HepG2 (cell line): ENCODE data around the gene CCDC80. TPM values are rescaled to one million over a fixed set of nuclear protein-coding genes. Genes with fewer than 3 reads are reported as not detected.
"Not testable (repeated sequence)": the region's sequence is repeated elsewhere in the genome, so short reads cannot be mapped to it uniquely, and the experiment has no call there.

Experiments
- ATAC-seq: fragments of 200-7000 bp; cut with Tn5 transposase; 3 replicates; pipeline ENCODE4 v1.9.1; 2020; ENCODE audit warnings: mild to moderate bottlenecking, moderate library complexity
- BruUV-seq: library from RNA; stranded (reverse); fragments of 400-500 nt; replicated peaks from 2 replicates; lab custom pipeline; 2021; lab: Mats Ljungman, UMichigan
- CTCF ChIA-PET: fragments of 300-600 bp; formaldehyde crosslinking; extraction: SDS; loops from one replicate; lab custom pipeline; 2021; ENCODE audit warnings: low total read pairs, inconsistent platforms, low intra/inter-chr PET ratio; lab: Yijun Ruan, JAX
- POLR2A ChIA-PET: fragments of 350-600 bp; sonication (Branson Sonifier 250); formaldehyde crosslinking; loops from one replicate; lab custom pipeline; 2020; ENCODE audit warnings: antibody characterized with exemption, inconsistent platforms; lab: Yijun Ruan, JAX
- DNase-seq: peaks from one replicate; pipeline ENCODE4 v3.0.0-alpha.2; 2015; ENCODE audit warnings: low spot score
- FAIRE-seq: peaks from 3 replicates; lab custom pipeline; 2011; peaks lifted over from hg19 to GRCh38; lab: Jason Lieb, UNC
- H2AFZ ChIP-seq: one replicate; pipeline ENCODE4 v1.6.1; 2011; ENCODE audit warnings: low read length, inconsistent platforms
- H3K27ac ChIP-seq: fragments of 300-600 bp; 3 replicates; pipeline ENCODE4 v1.8.0; 2011; ENCODE audit warnings: mixed run types, mild to moderate bottlenecking, mixed read lengths, low read length, inconsistent platforms; ENCODE audit not compliant: insufficient read depth; ENCODE audit errors: extremely low read length
- H3K27me3 ChIP-seq, 2 experiments: fragments of 200-600 bp in 1 of 2; 2 replicates in 1 of 2; 3 replicates in 1 of 2; pipeline versions ENCODE4 v1.6.0 to v1.8.0; 2011; ENCODE audit warnings: low read length in 2 of 2, mild to moderate bottlenecking in 2 of 2, moderate library complexity in 2 of 2, inconsistent platforms in 1 of 2; ENCODE audit not compliant: insufficient read depth in 2 of 2, control insufficient read depth in 1 of 2
- H3K36me3 ChIP-seq, 2 experiments: fragments of 200-600 bp in 1 of 2; replicated peaks in 1 of 2; 2 replicates in 1 of 2; 3 replicates in 1 of 2; pipeline versions ENCODE4 v1.5.1 to v1.8.0; 2011; ENCODE audit warnings: low read length in 2 of 2, inconsistent platforms in 1 of 2; ENCODE audit not compliant: insufficient read depth in 2 of 2, control insufficient read depth in 1 of 2
- H3K4me1 ChIP-seq: 2 replicates; pipeline ENCODE4 v1.5.1; 2012; ENCODE audit warnings: low read length, inconsistent platforms; ENCODE audit not compliant: insufficient read depth
- H3K4me2 ChIP-seq: 2 replicates; pipeline ENCODE4 v1.6.0; 2011; ENCODE audit warnings: low read depth, low read length, inconsistent platforms
- H3K4me3 ChIP-seq, 3 experiments: fragments of 200-600 bp in 1 of 3; sonication (generic), shearing (Covaris generic) in 1 of 3; replicated peaks in 1 of 3; 2 replicates each; pipeline ENCODE4 v1.5.1; 2011 to 2016; ENCODE audit warnings: low read length in 3 of 3, inconsistent platforms in 2 of 3, low read depth in 2 of 3, mild to moderate bottlenecking in 2 of 3, control low read depth in 1 of 3, mixed read lengths in 1 of 3; ENCODE audit not compliant: insufficient read depth in 1 of 3
- H3K79me2 ChIP-seq: one replicate; pipeline ENCODE4 v1.6.1; 2011; ENCODE audit warnings: low read length, inconsistent platforms; ENCODE audit not compliant: insufficient read depth
- H3K9ac ChIP-seq: 2 replicates; pipeline ENCODE4 v1.6.0; 2011; ENCODE audit warnings: mild to moderate bottlenecking, low read depth, low read length, inconsistent platforms; ENCODE audit not compliant: insufficient read depth
- H3K9me3 ChIP-seq: 2 replicates; pipeline ENCODE4 v1.5.1; 2012; ENCODE audit warnings: mild to moderate bottlenecking, low read length
- H4K20me1 ChIP-seq: 2 replicates; pipeline ENCODE4 v1.6.0; 2011; ENCODE audit warnings: inconsistent platforms, mild to moderate bottlenecking, low read length, moderate library complexity; ENCODE audit not compliant: insufficient read depth
- AKNA ChIP-seq: sonication (generic); formaldehyde crosslinking; IDR thresholded peaks from 2 replicates; pipeline ENCODE4 v1.4.0; 2020; ENCODE audit warnings: missing genetic modification reagents, borderline replicate concordance
- CAMTA2 ChIP-seq: sonication (generic); formaldehyde crosslinking; IDR thresholded peaks from 2 replicates; pipeline ENCODE4 v1.4.0; 2020; ENCODE audit warnings: mild to moderate bottlenecking, missing genetic modification reagents, borderline replicate concordance
- CBX5 ChIP-seq: sonication (generic); formaldehyde crosslinking; IDR thresholded peaks from 2 replicates; pipeline ENCODE4 v1.4.0; 2020; ENCODE audit warnings: missing genetic modification reagents, borderline replicate concordance
- CHCHD3 ChIP-seq: sonication (generic); formaldehyde crosslinking; IDR thresholded peaks from 2 replicates; pipeline ENCODE4 v1.8.0; 2022; ENCODE audit warnings: mild to moderate bottlenecking, missing genetic modification reagents, moderate library complexity
- DPF2 ChIP-seq: sonication (generic); formaldehyde crosslinking; IDR thresholded peaks from 2 replicates; pipeline ENCODE4 v1.4.0; 2020; ENCODE audit warnings: mild to moderate bottlenecking, low read depth, missing genetic modification reagents, borderline replicate concordance
- HDAC2 ChIP-seq: sonication (generic); formaldehyde crosslinking; IDR thresholded peaks from 2 replicates; pipeline ENCODE4 v1.4.0; 2020; ENCODE audit warnings: missing genetic modification reagents
- HNRNPL ChIP-seq: fragments of 200-400 bp; formaldehyde crosslinking; IDR thresholded peaks from 2 replicates; pipeline ENCODE4 v1.6.1; 2017; ENCODE audit warnings: mild to moderate bottlenecking, low read depth, low read length
- KDM5A ChIP-seq: fragments of 200-600 bp; sonication (generic); IDR thresholded peaks from 2 replicates; pipeline ENCODE4 v1.7.0; 2018; ENCODE audit warnings: antibody characterized with exemption, mild to moderate bottlenecking, low read length, borderline replicate concordance
- MAFK ChIP-seq, 2 experiments: IDR thresholded peaks in 1 of 2; conservative IDR thresholded peaks in 1 of 2; 2 replicates each; pipeline ENCODE4 v1.6.1; 2011; ENCODE audit warnings: improper control_type of control experiment in 2 of 2, low read length in 2 of 2
- NR1H2 ChIP-seq: sonication (generic); formaldehyde crosslinking; IDR thresholded peaks from 2 replicates; pipeline ENCODE4 v1.8.1; 2022; ENCODE audit warnings: low read depth, missing genetic modification reagents, borderline replicate concordance
- RAD21 ChIP-seq: fragments of 450-650 bp; formaldehyde crosslinking; IDR thresholded peaks from 2 replicates; pipeline ENCODE4 v1.5.0; 2020; ENCODE audit warnings: mild to moderate bottlenecking
- SETDB1 ChIP-seq: sonication (generic); formaldehyde crosslinking; IDR thresholded peaks from 2 replicates; pipeline ENCODE4 v1.5.1; 2020; ENCODE audit warnings: missing genetic modification reagents, mild to moderate bottlenecking, borderline replicate concordance
- ZBTB7B ChIP-seq: sonication (generic); formaldehyde crosslinking; IDR thresholded peaks from 2 replicates; pipeline ENCODE4 v1.4.0; 2020; ENCODE audit warnings: missing genetic modification reagents
- ZNF251 ChIP-seq: sonication (generic); formaldehyde crosslinking; IDR thresholded peaks from 2 replicates; pipeline ENCODE4 v1.9.0; 2021; ENCODE audit warnings: mild to moderate bottlenecking, missing genetic modification reagents
- ZNF619 ChIP-seq: sonication (generic); formaldehyde crosslinking; IDR thresholded peaks from 2 replicates; pipeline ENCODE4 v1.4.0; 2020; ENCODE audit warnings: mild to moderate bottlenecking, missing genetic modification reagents
- ZNF878 ChIP-seq: sonication (generic); formaldehyde crosslinking; IDR thresholded peaks from 2 replicates; pipeline ENCODE4 v1.8.1; 2023; ENCODE audit warnings: mild to moderate bottlenecking, missing genetic modification reagents, moderate library complexity
- WGBS: methylation state at CpG from one replicate; pipeline ENCODE4 v1.1.6; 2017; ENCODE audit warnings: low lambda C conversion rate; 5-methylcytosine and 5-hydroxymethylcytosine counted together
- in situ Hi-C: cut with HindIII; loops from 2 replicates; pipeline ENCODE4 v1.10.0; 2017; ENCODE audit warnings: low pct_unique_long_range_greater_than_20kb; ENCODE audit not compliant: extremely low pct_ligation_motif_present
- intact Hi-C: fragments of 100-400 bp; cut with micrococcal nuclease; formaldehyde crosslinking; loops from one replicate; pipeline ENCODE4 v1.10.0; 2022; ENCODE audit not compliant: unreplicated experiment
- polyA plus RNA-seq, 8 experiments: library from polyadenylated mRNA; depleted of rRNA in 3 of 8; stranded (reverse) in 7 of 8; unstranded in 1 of 8; fragments of >200 nt; fragmentation: Illumina TruSeq in 4 of 8; extraction: Trizol in 4 of 8; gene quantifications; 2 replicates each; pipeline versions ENCODE4 v1.2.1 to v1.2.3, GENCODE V29; 2011 to 2016; ENCODE audit warnings: low read depth in 4 of 8, missing spikeins in 1 of 8, mixed read lengths in 1 of 8; ENCODE audit not compliant: insufficient read depth in 1 of 8
- total RNA-seq, 5 experiments: library from RNA; depleted of rRNA; stranded (reverse); fragments of >200 nt; fragmentation: Illumina TruSeq; extraction: Trizol; gene quantifications; 2 replicates each; pipeline ENCODE4 v1.2.3, GENCODE V29; 2016; ENCODE audit warnings: low read depth in 1 of 5

Gene CCDC80
- total and polyA plus RNA-seq, 2 of the 13 experiments (the other 11 are each of a cell fraction or from before 2014, with no cell fraction given), result not detected

GRCh38 chr3:112564940-112565305, 76.0 kb downstream of the CCDC80 start:
- H3K9me3 ChIP-seq, result no peaks in the 10 kb centered on the region
- no peak for FAIRE-seq
- peaks cover 3% of the 10 kb centered on the region for H3K4me1 ChIP-seq
- H3K4me3 ChIP-seq, result no peak overlapping the region
- H3K79me2 ChIP-seq, result peaks cover 16% of the 10 kb centered on the region
- intact Hi-C loops, result no loop called here
- BruUV-seq, result no TSS peak
- in situ Hi-C loops, result no loop called here
- TF ChIP-seq ZNF251 (no peak), CAMTA2 (CRISPR knock-in tag) (no peak), CHCHD3 (no peak), MAFK (conservative IDR thresholded peaks at IDR 0.05 in 1 of 2, IDR thresholded peaks at IDR 0.05 in 1 of 2; ENCODE audit: low read length in 2 of 2) (no peak), RAD21 (CRISPR knock-in tag) (no peak), ZBTB7B (CRISPR knock-in tag) (no peak), ZNF619 (CRISPR knock-in tag) (no peak), SETDB1 (CRISPR knock-in tag) (no peak), ZNF878 (CRISPR knock-in tag) (no peak), CBX5 (CRISPR knock-in tag) (no peak), HNRNPL (no peak), HDAC2 (no peak), DPF2 (CRISPR knock-in tag) (no peak), AKNA (no peak), KDM5A (no peak), NR1H2 (CRISPR knock-in tag) (no peak)
- no peaks in the 10 kb centered on the region; a peak in 1 of 5 replicates for H3K27me3 ChIP-seq
- no peak for ATAC-seq
- H3K9ac ChIP-seq, result no peak overlapping the region
- ChIA-PET POLR2A (no interaction called here), CTCF (no interaction called here)
- peaks cover 0 to 5% of the 10 kb centered on the region in 2 experiments; a peak in 1 of 5 replicates for H3K36me3 ChIP-seq
- no peak overlapping the region for H3K4me2 ChIP-seq
- H4K20me1 ChIP-seq, result no peaks in the 10 kb centered on the region
- no peak overlapping the region for H3K27ac ChIP-seq
- no peak overlapping the region for H2AFZ ChIP-seq
- no peak for DNase-seq

GRCh38 chr3:112564247-112564939, 76.5 kb downstream of the CCDC80 start:
- BruUV-seq, in situ Hi-C loops, H2AFZ ChIP-seq, intact Hi-C loops, FAIRE-seq, DNase-seq, H3K27ac ChIP-seq, H4K20me1 ChIP-seq, H3K9me3 ChIP-seq, H3K36me3 ChIP-seq, H3K4me3 ChIP-seq, H3K9ac ChIP-seq, ATAC-seq, H3K27me3 ChIP-seq, CTCF ChIA-PET, H3K4me1 ChIP-seq, POLR2A ChIA-PET, H3K4me2 ChIP-seq: not testable (repeated sequence)
- H3K79me2 ChIP-seq, result peaks cover 21% of the 10 kb centered on the region
- 96% methylated on average over 11 of the region's 15 CpGs for WGBS
